SK-N-SH treated with all-trans-retinoic acid at 6 μM for 48 hours (cell line): ENCODE measurements around the gene PRSS22.

Experiments used
- ARNTL ChIP-seq: fragments of 450-650 bp; formaldehyde crosslinking; IDR thresholded peaks from 2 replicates; pipeline ENCODE4 v1.5.0; 2020; ENCODE audit warnings: low read depth, mild to moderate bottlenecking, moderate library complexity, borderline replicate concordance
- CSRNP3 ChIP-seq: fragments of 250-450 bp; sonication (Bioruptor Pico); IDR thresholded peaks from 2 replicates; pipeline ENCODE4 v1.5.1; 2021; ENCODE audit warnings: mild to moderate bottlenecking, moderate library complexity
- PPARA ChIP-seq: fragments of 250-450 bp; sonication (Bioruptor Pico); IDR thresholded peaks from 2 replicates; pipeline ENCODE4 v1.5.0; 2020; ENCODE audit warnings: mild to moderate bottlenecking, borderline replicate concordance
- TSHZ2 ChIP-seq: fragments of 250-450 bp; sonication (Bioruptor Pico); IDR thresholded peaks from 2 replicates; pipeline ENCODE4 v1.5.0; 2020; ENCODE audit warnings: mild to moderate bottlenecking, moderate library complexity
- ZFP3 ChIP-seq: fragments of 250-450 bp; sonication (Bioruptor Pico); IDR thresholded peaks from 2 replicates; pipeline ENCODE4 v1.5.0; 2020; ENCODE audit warnings: mild to moderate bottlenecking, moderate library complexity

GRCh38 chr16:2905988-2906387, 48.0 kb upstream of the PRSS22 start:
- no peak for TF ChIP-seq TSHZ2 (CRISPR knock-in tag)
- TF ChIP-seq ZFP3 (CRISPR knock-in tag) = no peak
- no peak for TF ChIP-seq CSRNP3
- no peak for TF ChIP-seq ARNTL (CRISPR knock-in tag)
- TF ChIP-seq PPARA (CRISPR knock-in tag) = no peak
